OCI-LY1 (cell line): Measurements from ENCODE around the gene DOCK2.

ENCODE experiments used
- H2AFZ ChIP-seq: fragments of 200-600 bp; sonication (generic), shearing (Covaris generic); 2 replicates; pipeline ENCODE4 v1.6.0; 2014; ENCODE audit warnings: antibody characterized with exemption, mild to moderate bottlenecking, low read length
- H3F3A ChIP-seq: fragments of 200-600 bp; sonication (generic), shearing (Covaris generic); 2 replicates; pipeline ENCODE4 v1.6.0; 2014; ENCODE audit warnings: mild to moderate bottlenecking, antibody characterized with exemption, low read length, moderate library complexity; ENCODE audit not compliant: insufficient read depth
- H3K27ac ChIP-seq: fragments of 200-600 bp; sonication (generic); 2 replicates; pipeline ENCODE4 v1.5.1; 2014; ENCODE audit warnings: low read length, mixed run types, mild to moderate bottlenecking, low read depth; ENCODE audit not compliant: poor library complexity, severe bottlenecking
- H3K27me3 ChIP-seq: fragments of 200-600 bp; sonication (generic); 2 replicates; pipeline ENCODE4 v1.6.0; 2014; ENCODE audit warnings: antibody characterized with exemption, mild to moderate bottlenecking, low read length, moderate library complexity; ENCODE audit not compliant: insufficient read depth
- H3K36me3 ChIP-seq: fragments of 200-600 bp; sonication (generic); 2 replicates; pipeline ENCODE4 v1.6.1; 2014; ENCODE audit warnings: mild to moderate bottlenecking, antibody characterized with exemption, low read length, moderate library complexity, mixed read lengths; ENCODE audit not compliant: insufficient read depth
- H3K4me1 ChIP-seq: fragments of 200-600 bp; sonication (generic); 2 replicates; pipeline ENCODE4 v1.5.1; 2014; ENCODE audit warnings: mild to moderate bottlenecking, low read length, moderate library complexity; ENCODE audit not compliant: insufficient read depth, severe bottlenecking
- H3K4me2 ChIP-seq: fragments of 200-600 bp; sonication (generic), shearing (Covaris generic); 2 replicates; pipeline ENCODE4 v1.6.1; 2014; ENCODE audit warnings: low read length
- H3K4me3 ChIP-seq: fragments of 200-600 bp; sonication (generic); 2 replicates; pipeline ENCODE4 v1.5.1; 2014; ENCODE audit warnings: low read length, low read depth, mild to moderate bottlenecking, mixed read lengths; ENCODE audit not compliant: poor library complexity, severe bottlenecking
- H3K79me2 ChIP-seq: fragments of 200-600 bp; shearing (Covaris generic); 2 replicates; pipeline ENCODE4 v1.6.1; 2016; ENCODE audit warnings: mixed run types, low read length, mixed read lengths; ENCODE audit not compliant: insufficient read depth
- H3K9ac ChIP-seq: fragments of 200-600 bp; sonication (generic), shearing (Covaris generic); 2 replicates; pipeline ENCODE4 v1.6.1; 2014; ENCODE audit warnings: mild to moderate bottlenecking, low read length, mixed read lengths
- H3K9me2 ChIP-seq: fragments of 200-600 bp; sonication (generic), shearing (Covaris generic); 2 replicates; pipeline ENCODE4 v1.6.1; 2014; ENCODE audit warnings: low read depth, mild to moderate bottlenecking, low read length, mixed read lengths
- H3K9me3 ChIP-seq: fragments of 200-600 bp; shearing (Covaris generic); 2 replicates; pipeline ENCODE4 v1.6.1; 2014; ENCODE audit warnings: low read length, mixed read lengths
- H4K20me1 ChIP-seq: fragments of 200-600 bp; sonication (generic), shearing (Covaris generic); 2 replicates; pipeline ENCODE4 v1.6.0; 2016; ENCODE audit warnings: mild to moderate bottlenecking, low read length; ENCODE audit not compliant: insufficient read depth
- CTCF ChIP-seq: fragments of 200-600 bp; sonication (generic), shearing (Covaris generic); IDR thresholded peaks from 2 replicates; pipeline ENCODE4 v1.5.1; 2017; ENCODE audit warnings: mild to moderate bottlenecking, antibody characterized with exemption, low read length, moderate library complexity, mixed read lengths
- EZH2 ChIP-seq: fragments of 200-600 bp; sonication (generic), shearing (Covaris generic); IDR thresholded peaks from 2 replicates; pipeline ENCODE4 v1.8.0; 2017; ENCODE audit warnings: borderline replicate concordance, mixed run types, mild to moderate bottlenecking, antibody characterized with exemption, low read length, moderate library complexity, mixed read lengths

The DOCK2 gene

DNA sequence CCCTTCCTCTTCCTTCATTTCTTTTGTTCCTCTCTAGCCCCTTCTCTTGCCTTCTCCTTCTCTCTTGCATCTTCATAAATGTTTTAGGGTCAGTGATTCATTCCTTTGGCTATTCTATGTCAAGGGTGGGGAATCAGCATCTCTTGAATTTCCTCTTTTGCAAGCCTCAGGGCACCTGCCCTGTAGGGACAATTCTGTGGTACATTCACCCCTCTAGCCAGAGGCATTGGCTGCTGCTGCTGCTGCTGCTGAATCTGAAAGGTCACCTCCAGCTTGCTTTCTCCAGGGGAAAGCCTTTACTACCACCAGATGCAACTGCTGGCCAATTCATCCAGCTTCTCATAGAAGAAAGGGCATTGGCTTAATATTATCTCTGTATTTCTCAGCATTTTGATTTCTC is 255.9 kb downstream of the DOCK2 start:
- Histone ChIP-seq H3K9me3 (no peaks in the 10 kb centered on the region), H3K4me1 (no peaks in the 10 kb centered on the region), H3K4me3 (no peak overlapping the region), H4K20me1 (no peaks in the 10 kb centered on the region), H3K36me3 (peaks cover 4% of the 10 kb centered on the region; the same call in 1 of the 2 replicates), H3K79me2 (no peaks in the 10 kb centered on the region), H3K27me3 (no peaks in the 10 kb centered on the region), H3K27ac (no peak overlapping the region), H2AFZ (no peak overlapping the region), H3K9ac (no peak overlapping the region), H3K9me2 (no peaks in the 10 kb centered on the region), H3F3A (no peaks in the 10 kb centered on the region), H3K4me2 (no peak overlapping the region)
- TF ChIP-seq EZH2 (no peak), CTCF (no peak)

GRCh38 chr5:169893571-169893970 is 256.5 kb downstream of the DOCK2 start:
- Histone ChIP-seq H3K36me3 (peaks cover 4% of the 10 kb centered on the region; the same call in 1 of the 2 replicates), H3K79me2 (no peaks in the 10 kb centered on the region), H4K20me1 (no peaks in the 10 kb centered on the region), H3K9ac (no peak overlapping the region), H3K27ac (no peak overlapping the region), H3K9me2 (no peaks in the 10 kb centered on the region), H3K4me3 (no peak overlapping the region), H3F3A (no peaks in the 10 kb centered on the region), H3K27me3 (no peaks in the 10 kb centered on the region), H3K9me3 (no peaks in the 10 kb centered on the region), H3K4me1 (no peaks in the 10 kb centered on the region), H3K4me2 (no peak overlapping the region), H2AFZ (no peak overlapping the region)
- TF ChIP-seq EZH2 (no peak), CTCF (no peak)

DNA sequence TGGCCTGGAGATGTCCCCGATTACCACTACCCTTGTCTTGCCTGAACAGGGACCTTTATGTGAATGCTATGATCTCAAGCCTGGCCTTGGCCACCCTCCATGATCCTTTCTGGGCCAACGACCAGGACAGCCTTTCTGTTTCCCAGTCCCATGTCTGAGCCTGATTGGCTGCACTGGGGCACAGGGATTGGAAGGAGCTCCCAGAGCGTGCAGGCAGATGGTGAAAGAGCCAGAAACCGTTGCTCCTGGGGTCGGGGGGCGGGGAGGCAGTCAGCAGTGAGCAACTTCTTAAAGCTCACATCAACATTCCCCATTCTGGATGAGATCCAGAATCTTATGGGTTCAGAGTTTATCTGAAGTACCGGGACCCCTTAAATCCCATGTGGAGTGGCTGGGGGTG is 258.9 kb downstream of the DOCK2 start:
- no peak for TF ChIP-seq CTCF
- TF ChIP-seq EZH2, result no peak
- Histone ChIP-seq H3K27me3 (no peaks in the 10 kb centered on the region), H4K20me1 (no peaks in the 10 kb centered on the region), H3K4me2 (no peak overlapping the region), H3K4me1 (no peaks in the 10 kb centered on the region), H3K27ac (no peak overlapping the region), H3K79me2 (no peaks in the 10 kb centered on the region), H3F3A (no peaks in the 10 kb centered on the region), H3K9ac (no peak overlapping the region), H2AFZ (no peak overlapping the region), H3K9me3 (no peaks in the 10 kb centered on the region), H3K36me3 (peaks cover 10% of the 10 kb centered on the region; the same call in 1 of the 2 replicates), H3K4me3 (no peak overlapping the region), H3K9me2 (no peaks in the 10 kb centered on the region)
